ENCODE results near the gene SPECC1L. TPM values are rescaled to one million over a fixed set of nuclear protein-coding genes. Genes with fewer than 3 reads are reported as not detected.
A peak's percentile ranks its signal among the peaks of the same experiment; 100 is the strongest.

SPECC1L gene
- total and polyA plus RNA-seq, 3 experiments from 2014 or later: 14.9 to 52.1 (median 51.9) TPM

GRCh38 chr22:24431309-24432034 is 160.8 kb downstream of the SPECC1L start:
- peak overlapping the region in 5 of 7 donors; percentile 18 to 59 (median 32) for H3K4me3 Mint-ChIP-seq
- Histone ChIP-seq H3K4me3 (ENCODE audit: low read length) (no peak overlapping the region), H3K27ac (ENCODE audit: low read depth, low read length) (no peak overlapping the region), H3K9me3 (ENCODE audit: low read length) (no peaks in the 10 kb centered on the region), H3K27me3 (ENCODE audit: insufficient read depth, low read length, poor library complexity, severe bottlenecking) (no peaks in the 10 kb centered on the region), H3K4me1 (ENCODE audit: insufficient read depth, low read length) (peaks cover 89% of the 10 kb centered on the region), H3K36me3 (ENCODE audit: insufficient read depth, low read length) (peaks cover 3% of the 10 kb centered on the region)
- H3K9me3 Mint-ChIP-seq: no peaks in the 10 kb centered on the region
- ChIA-PET CTCF (no interaction called here), POLR2A (interaction anchor here (0.6 kb wide), 2 partner anchors 97 to 558 kb away, joined by 3 to 9 read pairs; no protein-coding TSS in a partner anchor)
- DNase-seq: no peak
- H3K36me3 Mint-ChIP-seq: peaks cover 0 to 38% (median 0%) of the 10 kb centered on the region in 3 donors
- peaks cover 65 to 96% (median 83%) of the 10 kb centered on the region in 3 donors for H3K4me1 Mint-ChIP-seq
- no peaks in the 10 kb centered on the region for H3K27me3 Mint-ChIP-seq
- peak overlapping the region; percentile 68 to 97 (median 88) for H3K27ac Mint-ChIP-seq

- H3K27ac ChIP-seq (ENCODE audit: low read depth, low read length): peak overlapping the region; percentile 10
- H3K4me3 ChIP-seq (ENCODE audit: low read length): no peak overlapping the region
- ChIA-PET CTCF (interaction anchor here (6.9 kb wide), 1 partner anchor 7 kb away, joined by 67 read pairs; the partner anchor contains the start of gene ADORA2A), POLR2A (no interaction called here)
- peaks cover 3% of the 10 kb centered on the region for H3K36me3 ChIP-seq (ENCODE audit: insufficient read depth, low read length)
- DNase-seq: peak in 2 of 5 donors; percentile 32 to 40
- peaks cover 89% of the 10 kb centered on the region for H3K4me1 ChIP-seq (ENCODE audit: insufficient read depth, low read length)
- Mint-ChIP-seq H3K4me3 (peak overlapping the region in 3 of 7 donors; percentile 32 to 74 (median 41)), H3K27me3 (no peaks in the 10 kb centered on the region), H3K4me1 (peaks cover 65 to 96% (median 83%) of the 10 kb centered on the region in 3 donors), H3K27ac (peak overlapping the region; percentile 67 to 97 (median 89)), H3K9me3 (no peaks in the 10 kb centered on the region), H3K36me3 (peaks cover 0 to 45% (median 1%) of the 10 kb centered on the region in 3 donors)
- H3K27me3 ChIP-seq (ENCODE audit: insufficient read depth, low read length, poor library complexity, severe bottlenecking): no peaks in the 10 kb centered on the region
- H3K9me3 ChIP-seq (ENCODE audit: low read length): no peaks in the 10 kb centered on the region
These were observed 161.6 kb downstream of the SPECC1L start for GRCh38 chr22:24432059-24432853.

GRCh38 chr22:24433001-24433827 is 162.6 kb downstream of the SPECC1L start:
- H3K4me3 Mint-ChIP-seq: peak overlapping the region in 3 of 7 donors; percentile 28 to 65 (median 32)

GRCh38 chr22:24433828-24434470 is 163.3 kb downstream of the SPECC1L start:
- Histone ChIP-seq H3K4me3 (ENCODE audit: low read length) (peak overlapping the region; percentile 38), H3K36me3 (ENCODE audit: insufficient read depth, low read length) (peaks cover 15% of the 10 kb centered on the region), H3K27me3 (ENCODE audit: insufficient read depth, low read length, poor library complexity, severe bottlenecking) (no peaks in the 10 kb centered on the region), H3K4me1 (ENCODE audit: insufficient read depth, low read length) (peaks cover 99% of the 10 kb centered on the region), H3K9me3 (ENCODE audit: low read length) (no peaks in the 10 kb centered on the region), H3K27ac (ENCODE audit: low read depth, low read length) (peak overlapping the region; percentile 77)
- CTCF ChIA-PET: interaction anchor here (0.6 to 6.9 kb wide), 5 partner anchors 9 to 663 kb away, joined by 3 to 67 read pairs (median 5); partner anchors contain the start of gene ADORA2A
- H3K4me3 Mint-ChIP-seq: peak overlapping the region; percentile 43 to 84 (median 67)
- H3K9me3 Mint-ChIP-seq: no peaks in the 10 kb centered on the region
- DNase-seq: peak in 1 of 5 donors; percentile 34
- H3K4me1 Mint-ChIP-seq: peaks cover 61 to 94% (median 85%) of the 10 kb centered on the region in 3 donors
- H3K27me3 Mint-ChIP-seq: no peaks in the 10 kb centered on the region
- peaks cover 0 to 52% (median 1%) of the 10 kb centered on the region in 3 donors for H3K36me3 Mint-ChIP-seq
- POLR2A ChIA-PET: interaction anchor here (1.1 to 1.2 kb wide), 2 partner anchors 10 kb away, joined by 3 to 6 read pairs; no protein-coding TSS in a partner anchor
- peak overlapping the region; percentile 84 to 98 (median 92) for H3K27ac Mint-ChIP-seq

More at GRCh38 chr22:24433001-24433827, 162.6 kb downstream of the SPECC1L start:
- ChIA-PET POLR2A (no interaction called here), CTCF (interaction anchor here (1.8 to 6.9 kb wide), 2 partner anchors 8 to 53 kb away, joined by 5 to 67 read pairs; partner anchors contain the start of gene ADORA2A)
- Mint-ChIP-seq H3K4me1 (peaks cover 69 to 96% (median 87%) of the 10 kb centered on the region in 3 donors), H3K9me3 (no peaks in the 10 kb centered on the region), H3K36me3 (peaks cover 0 to 49% (median 1%) of the 10 kb centered on the region in 3 donors), H3K27me3 (no peaks in the 10 kb centered on the region), H3K27ac (peak overlapping the region; percentile 60 to 95 (median 89))
- H3K27me3 ChIP-seq (ENCODE audit: insufficient read depth, low read length, poor library complexity, severe bottlenecking): no peaks in the 10 kb centered on the region
- H3K36me3 ChIP-seq (ENCODE audit: insufficient read depth, low read length): peaks cover 11% of the 10 kb centered on the region
- DNase-seq: peak in 1 of 5 donors; percentile 46
- H3K27ac ChIP-seq (ENCODE audit: low read depth, low read length): peak overlapping the region; percentile 77
- H3K9me3 ChIP-seq (ENCODE audit: low read length): no peaks in the 10 kb centered on the region
- peaks cover 95% of the 10 kb centered on the region for H3K4me1 ChIP-seq (ENCODE audit: insufficient read depth, low read length)
- H3K4me3 ChIP-seq (ENCODE audit: low read length): peak overlapping the region; percentile 38

- peak; percentile 65 to 92 (median 82) for DNase-seq
- Histone ChIP-seq H3K27ac (ENCODE audit: low read depth, low read length) (peak overlapping the region; percentile 77), H3K9me3 (ENCODE audit: low read length) (no peaks in the 10 kb centered on the region), H3K27me3 (ENCODE audit: insufficient read depth, low read length, poor library complexity, severe bottlenecking) (no peaks in the 10 kb centered on the region), H3K4me3 (ENCODE audit: low read length) (peak overlapping the region; percentile 38), H3K4me1 (ENCODE audit: insufficient read depth, low read length) (peaks cover 91% of the 10 kb centered on the region), H3K36me3 (ENCODE audit: insufficient read depth, low read length) (peaks cover 15% of the 10 kb centered on the region)
- Mint-ChIP-seq H3K4me3 (peak overlapping the region; percentile 43 to 84 (median 67)), H3K9me3 (no peaks in the 10 kb centered on the region), H3K27me3 (no peaks in the 10 kb centered on the region), H3K27ac (peak overlapping the region; percentile 84 to 98 (median 92)), H3K4me1 (peaks cover 57 to 92% (median 77%) of the 10 kb centered on the region in 3 donors), H3K36me3 (peaks cover 0 to 56% (median 1%) of the 10 kb centered on the region in 3 donors)
- ChIA-PET CTCF (interaction anchor here (0.6 to 6.9 kb wide), 11 partner anchors 9 to 664 kb away, joined by 3 to 67 read pairs (median 3); partner anchors contain the start of gene ADORA2A), POLR2A (interaction anchor here (0.6 to 1.2 kb wide), 3 partner anchors 9 to 11 kb away, joined by 3 to 6 read pairs (median 3); no protein-coding TSS in a partner anchor)
These were observed 164.1 kb downstream of the SPECC1L start for GRCh38 chr22:24434471-24435322.

- ChIA-PET CTCF (interaction anchor here (0.7 to 6.9 kb wide), 11 partner anchors 8 to 107 kb away, joined by 3 to 67 read pairs (median 3); partner anchors contain the start of gene ADORA2A), POLR2A (interaction anchor here (0.6 to 1.2 kb wide), 3 partner anchors 8 to 12 kb away, joined by 3 to 6 read pairs (median 3); no protein-coding TSS in a partner anchor)
- Histone ChIP-seq H3K27ac (ENCODE audit: low read depth, low read length) (peak overlapping the region; percentile 77), H3K4me3 (ENCODE audit: low read length) (peak overlapping the region; percentile 38), H3K27me3 (ENCODE audit: insufficient read depth, low read length, poor library complexity, severe bottlenecking) (no peaks in the 10 kb centered on the region), H3K9me3 (ENCODE audit: low read length) (no peaks in the 10 kb centered on the region), H3K36me3 (ENCODE audit: insufficient read depth, low read length) (peaks cover 15% of the 10 kb centered on the region), H3K4me1 (ENCODE audit: insufficient read depth, low read length) (peaks cover 86% of the 10 kb centered on the region)
- Mint-ChIP-seq H3K4me3 (peak overlapping the region in 5 of 7 donors; percentile 43 to 84 (median 65)), H3K4me1 (peaks cover 54 to 90% (median 72%) of the 10 kb centered on the region in 3 donors), H3K27me3 (no peaks in the 10 kb centered on the region), H3K27ac (peak overlapping the region; percentile 84 to 98 (median 92)), H3K36me3 (peaks cover 0 to 60% (median 1%) of the 10 kb centered on the region in 3 donors), H3K9me3 (no peaks in the 10 kb centered on the region)
- no peak for DNase-seq
These were observed 164.7 kb downstream of the SPECC1L start for GRCh38 chr22:24435323-24435645.

Measured in CD8-positive, alpha-beta memory T cell (primary cell).